Endothelial cell of umbilical vein (primary cell): Measurements from ENCODE around the gene CFD. TPM values are rescaled to one million over a fixed set of nuclear protein-coding genes. Genes with fewer than 3 reads are reported as not detected.

Source experiments
- BruUV-seq: library from RNA; stranded (reverse); fragments of 400-500 nt; replicated peaks from 2 replicates; lab custom pipeline; 2021; lab: Mats Ljungman, UMichigan
- CTCF ChIA-PET: fragments of 300-600, 350-600 bp; sonication (Branson Sonifier 250); formaldehyde crosslinking; loops from one replicate; lab custom pipeline; 2021; ENCODE audit warnings: antibody characterized with exemption, inconsistent platforms; lab: Charles Lee
- POLR2A ChIA-PET: fragments of 300-600, 350-600 bp; sonication (Branson Sonifier 250); formaldehyde crosslinking; loops from one replicate; lab custom pipeline; 2021; ENCODE audit warnings: antibody characterized with exemption, inconsistent platforms; lab: Charles Lee
- DNase-seq: peaks from one replicate; pipeline ENCODE4 v3.0.0-alpha.2; 2011; ENCODE audit warnings: low read depth, low spot score
- FAIRE-seq: peaks from 2 replicates; lab custom pipeline; 2011; peaks lifted over from hg19 to GRCh38; lab: Jason Lieb, UNC
- H2AFZ ChIP-seq: 2 replicates; pipeline ENCODE4 v1.6.0; 2012; ENCODE audit warnings: low read depth, low read length, control low read depth, inconsistent platforms
- H3K27ac ChIP-seq: 2 replicates; pipeline ENCODE4 v1.5.1; 2011; ENCODE audit warnings: low read depth, mild to moderate bottlenecking, control low read depth, low read length, moderate library complexity; ENCODE audit not compliant: insufficient read depth
- H3K27me3 ChIP-seq, 2 experiments: 2 replicates each; pipeline versions ENCODE4 v1.6.0 to v1.6.1; 2011; ENCODE audit warnings: low read length in 2 of 2, mixed read lengths in 1 of 2; ENCODE audit not compliant: control insufficient read depth in 2 of 2, insufficient read depth in 2 of 2
- H3K36me3 ChIP-seq, 2 experiments: 2 replicates in 1 of 2; 3 replicates in 1 of 2; pipeline ENCODE4 v1.5.1; 2011; ENCODE audit warnings: low read length in 2 of 2, mild to moderate bottlenecking in 1 of 2, moderate library complexity in 1 of 2; ENCODE audit not compliant: control insufficient read depth in 2 of 2, insufficient read depth in 2 of 2; ENCODE audit errors: extremely low read depth in 1 of 2
- H3K4me1 ChIP-seq: 3 replicates; pipeline ENCODE4 v1.5.1; 2011; ENCODE audit warnings: mild to moderate bottlenecking, low read length; ENCODE audit not compliant: control insufficient read depth, insufficient read depth; ENCODE audit errors: extremely low read depth
- H3K4me2 ChIP-seq: 2 replicates; pipeline ENCODE4 v1.6.1; 2011; ENCODE audit warnings: low read length, control low read depth, mixed read lengths; ENCODE audit not compliant: insufficient read depth
- H3K4me3 ChIP-seq, 3 experiments: fragments of 200-600 bp in 1 of 3; sonication (generic), shearing (Covaris generic) in 1 of 3; replicated peaks in 1 of 3; 2 replicates each; pipeline ENCODE4 v1.5.1; 2011 to 2016; ENCODE audit warnings: control low read depth in 3 of 3, low read length in 3 of 3, mild to moderate bottlenecking in 2 of 3, inconsistent platforms in 1 of 3, low read depth in 1 of 3, moderate library complexity in 1 of 3; ENCODE audit not compliant: insufficient read depth in 1 of 3
- H3K79me2 ChIP-seq: 2 replicates; pipeline ENCODE4 v1.6.0; 2012; ENCODE audit warnings: low read length, inconsistent platforms; ENCODE audit not compliant: control insufficient read depth, insufficient read depth
- H3K9ac ChIP-seq: replicated peaks from 2 replicates; pipeline ENCODE3; 2011; ENCODE audit warnings: low read length, control low read depth; ENCODE audit not compliant: insufficient read depth; ENCODE audit errors: extremely low read depth
- H3K9me1 ChIP-seq: replicated peaks from 3 replicates; pipeline ENCODE4 v1.6.0; 2011; ENCODE audit warnings: mild to moderate bottlenecking, low read length; ENCODE audit not compliant: control insufficient read depth, insufficient read depth; ENCODE audit errors: extremely low read depth
- H3K9me3 ChIP-seq: replicated peaks from 2 replicates; pipeline ENCODE4 v1.5.1; 2012; ENCODE audit warnings: low read length, inconsistent platforms; ENCODE audit not compliant: control insufficient read depth, insufficient read depth
- H4K20me1 ChIP-seq: replicated peaks from 2 replicates; pipeline ENCODE3; 2011; ENCODE audit warnings: mild to moderate bottlenecking, low read length; ENCODE audit not compliant: control insufficient read depth, insufficient read depth; ENCODE audit errors: extremely low read depth
- EZH2 ChIP-seq: IDR thresholded peaks from 2 replicates; pipeline ENCODE4 v1.6.1; 2012; ENCODE audit warnings: borderline replicate concordance, low read depth, mild to moderate bottlenecking, moderate library complexity, low read length, inconsistent platforms; ENCODE audit not compliant: severe bottlenecking
- FOS ChIP-seq: IDR thresholded peaks from 2 replicates; pipeline ENCODE4 v1.6.1; 2011; ENCODE audit warnings: mild to moderate bottlenecking, low read length, moderate library complexity, borderline replicate concordance; ENCODE audit not compliant: insufficient read depth
- GATA2 ChIP-seq: IDR thresholded peaks from 2 replicates; pipeline ENCODE4 v1.7.0; 2011; ENCODE audit warnings: low read depth, mild to moderate bottlenecking, moderate library complexity, mixed read lengths, low read length; ENCODE audit not compliant: insufficient read length, insufficient read depth
- JUN ChIP-seq: IDR thresholded peaks from 2 replicates; pipeline ENCODE4 v1.6.1; 2011; ENCODE audit warnings: borderline replicate concordance, low read depth; ENCODE audit not compliant: insufficient read length, insufficient read depth
- MYC ChIP-seq: IDR thresholded peaks from one replicate; pipeline ENCODE4 v1.6.1; 2011; ENCODE audit warnings: mild to moderate bottlenecking, low read depth, low read length
- POLR2A ChIP-seq: IDR thresholded peaks from 2 replicates; pipeline ENCODE4 v1.6.1; 2012; ENCODE audit warnings: low read depth, mild to moderate bottlenecking, control low read depth, low read length
- POLR2AphosphoS5 ChIP-seq: IDR thresholded peaks from 2 replicates; pipeline ENCODE4 v1.6.1; 2012; ENCODE audit warnings: low read depth, mild to moderate bottlenecking, control low read depth, low read length, moderate library complexity; ENCODE audit not compliant: insufficient read depth
- dilution Hi-C: fragments of 300-500 bp; cut with MboI; formaldehyde crosslinking; loops from one replicate; pipeline ENCODE4 v1.15.0; 2019; ENCODE audit warnings: low sequenced_read_pairs; ENCODE audit not compliant: extremely low pct_ligation_motif_present
- intact Hi-C: fragments of 100-400 bp; cut with micrococcal nuclease; formaldehyde crosslinking; loops from one replicate; pipeline ENCODE4 v1.10.0; 2022
- polyA plus RNA-seq, 4 experiments: library from polyadenylated mRNA; depleted of rRNA in 3 of 4; stranded (reverse) in 3 of 4; unstranded in 1 of 4; fragments of >200 nt; gene quantifications; 2 replicates each; pipeline versions ENCODE4 v1.2.1 to v1.2.3, GENCODE V29; 2011 to 2012; ENCODE audit warnings: missing spikeins in 1 of 4
- total RNA-seq: library from RNA; stranded (reverse); gene quantifications from 2 replicates; pipeline ENCODE4 v1.2.3, GENCODE V29; 2021
- TF ChIP-seq, protein P1 (sequence below): IDR thresholded peaks from 2 replicates; pipeline ENCODE4 v1.6.1; 2011; ENCODE audit not compliant: insufficient read depth, insufficient read length
- TF ChIP-seq, protein P2 (sequence below), 2 donors: IDR thresholded peaks; 1 replicate in 1 of 2; 2 replicates in 1 of 2; pipeline ENCODE4 v1.5.1; 2011; ENCODE audit warnings: low read length in 2 of 2, mild to moderate bottlenecking in 2 of 2, moderate library complexity in 2 of 2, control low read depth in 1 of 2, inconsistent platforms in 1 of 2, low read depth in 1 of 2; ENCODE audit not compliant: insufficient read depth in 1 of 2; ENCODE audit errors: extremely low read depth in 1 of 2

Gene CFD
- total and polyA plus RNA-seq, 2 donors (not counting 3 experiments of a cell fraction or from before 2014, with no cell fraction given) = 0.25 to 0.40 TPM

DNA sequence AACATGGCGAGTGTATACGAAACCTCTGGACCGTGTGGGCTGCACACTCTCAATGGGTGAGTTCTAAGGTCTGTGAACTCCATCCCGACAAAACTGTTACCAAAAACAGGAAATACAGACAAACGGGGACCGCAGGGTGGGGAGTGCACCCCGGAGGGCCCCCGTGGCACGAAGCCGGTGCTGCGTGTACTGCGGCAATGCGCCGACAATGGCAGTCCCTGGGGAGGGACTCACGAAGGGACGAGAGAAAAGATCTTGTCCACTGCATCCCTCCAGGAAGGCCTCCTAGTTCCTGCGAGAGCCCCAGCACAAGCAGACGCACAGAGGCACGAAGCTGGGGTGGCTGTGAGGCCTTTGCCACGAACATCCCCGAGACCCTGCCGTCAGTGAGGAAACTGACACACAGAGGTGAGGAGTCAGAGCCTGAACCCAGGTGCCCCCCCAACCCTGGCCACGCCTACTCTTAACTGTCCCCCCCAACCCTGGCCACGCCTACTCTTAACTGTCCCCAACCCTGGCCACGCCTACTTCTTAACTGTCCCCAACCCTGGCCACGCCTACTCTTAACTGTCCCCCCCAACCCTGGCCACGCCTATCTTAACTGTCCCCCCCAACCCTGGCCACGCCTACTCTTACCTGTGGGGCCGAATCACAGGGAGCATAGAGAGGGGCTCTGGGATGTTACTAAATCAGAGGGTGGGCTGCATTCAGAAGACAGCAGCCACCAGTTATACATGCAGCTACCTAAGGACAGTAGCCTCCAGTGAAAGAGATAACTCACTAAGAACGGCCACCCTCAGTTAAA is 29.3 kb downstream of the CFD start:
- Histone ChIP-seq H3K9me3 (no peaks in the 10 kb centered on the region), H3K4me2 (no peak overlapping the region), H3K27me3 (no peaks in the 10 kb centered on the region), H3K4me3 (no peak overlapping the region), H3K9me1 (no peaks in the 10 kb centered on the region), H3K79me2 (peaks cover 5% of the 10 kb centered on the region), H3K27ac (no peak overlapping the region), H2AFZ (no peak overlapping the region), H3K9ac (no peak overlapping the region), H3K36me3 (peaks cover 8 to 28% of the 10 kb centered on the region in 2 experiments), H4K20me1 (no peaks in the 10 kb centered on the region), H3K4me1 (no peaks in the 10 kb centered on the region)
- DNase-seq (no peak), FAIRE-seq (no peak)
- no TSS peak for BruUV-seq
- intact Hi-C loops = no loop called here
- dilution Hi-C loops = no loop called here
- no peak for TF ChIP-seq POLR2A
- TF ChIP-seq, protein P1, sequence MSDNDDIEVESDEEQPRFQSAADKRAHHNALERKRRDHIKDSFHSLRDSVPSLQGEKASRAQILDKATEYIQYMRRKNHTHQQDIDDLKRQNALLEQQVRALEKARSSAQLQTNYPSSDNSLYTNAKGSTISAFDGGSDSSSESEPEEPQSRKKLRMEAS = no peak
- TF ChIP-seq FOS = no peak
- no peak for TF ChIP-seq GATA2
- TF ChIP-seq, protein P2, sequence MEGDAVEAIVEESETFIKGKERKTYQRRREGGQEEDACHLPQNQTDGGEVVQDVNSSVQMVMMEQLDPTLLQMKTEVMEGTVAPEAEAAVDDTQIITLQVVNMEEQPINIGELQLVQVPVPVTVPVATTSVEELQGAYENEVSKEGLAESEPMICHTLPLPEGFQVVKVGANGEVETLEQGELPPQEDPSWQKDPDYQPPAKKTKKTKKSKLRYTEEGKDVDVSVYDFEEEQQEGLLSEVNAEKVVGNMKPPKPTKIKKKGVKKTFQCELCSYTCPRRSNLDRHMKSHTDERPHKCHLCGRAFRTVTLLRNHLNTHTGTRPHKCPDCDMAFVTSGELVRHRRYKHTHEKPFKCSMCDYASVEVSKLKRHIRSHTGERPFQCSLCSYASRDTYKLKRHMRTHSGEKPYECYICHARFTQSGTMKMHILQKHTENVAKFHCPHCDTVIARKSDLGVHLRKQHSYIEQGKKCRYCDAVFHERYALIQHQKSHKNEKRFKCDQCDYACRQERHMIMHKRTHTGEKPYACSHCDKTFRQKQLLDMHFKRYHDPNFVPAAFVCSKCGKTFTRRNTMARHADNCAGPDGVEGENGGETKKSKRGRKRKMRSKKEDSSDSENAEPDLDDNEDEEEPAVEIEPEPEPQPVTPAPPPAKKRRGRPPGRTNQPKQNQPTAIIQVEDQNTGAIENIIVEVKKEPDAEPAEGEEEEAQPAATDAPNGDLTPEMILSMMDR (IDR thresholded peaks at IDR 0.05; ENCODE audit: extremely low read depth in 1 of 2, insufficient read depth in 1 of 2, low read depth in 1 of 2, low read length in 2 of 2) = no peak
- no peak for TF ChIP-seq EZH2
- TF ChIP-seq MYC = no peak
- no peak for TF ChIP-seq JUN
- TF ChIP-seq POLR2AphosphoS5 = no peak
- ChIA-PET CTCF (no interaction called here), POLR2A (no interaction called here)
